H1 (cell line): ENCODE data around the gene SCAF1. TPM values are rescaled to one million over a fixed set of nuclear protein-coding genes. Genes with fewer than 3 reads are reported as not detected.

ENCODE experiments used
- CTCF ChIA-PET: fragments of 300-600 bp; sonication (Branson Sonifier 250); formaldehyde crosslinking; loops from one replicate; lab custom pipeline; 2021; ENCODE audit not compliant: partially characterized antibody; lab: Charles Lee
- POLR2A ChIA-PET: fragments of 300-600 bp; sonication (Branson Sonifier 250); formaldehyde crosslinking; loops from one replicate; lab custom pipeline; 2021; ENCODE audit warnings: inconsistent platforms; ENCODE audit not compliant: partially characterized antibody; lab: Charles Lee
- DNase-seq, 2 experiments: peaks; one replicate each; pipeline versions ENCODE4 v3.0.0 to v3.0.0-alpha.2; 2010 to 2022; ENCODE audit warnings: low spot score in 2 of 2, low read depth in 1 of 2, mixed read lengths in 1 of 2
- FAIRE-seq: peaks from 2 replicates; lab custom pipeline; 2011; peaks lifted over from hg19 to GRCh38; lab: Jason Lieb, UNC
- H2AFZ ChIP-seq: 2 replicates; pipeline ENCODE4 v1.8.1; 2012; ENCODE audit warnings: low read length, inconsistent platforms
- H2AK5ac ChIP-seq: 2 replicates; pipeline ENCODE4 v1.6.1; 2013; ENCODE audit warnings: low read depth, low read length
- H2BK120ac ChIP-seq: replicated peaks from 2 replicates; pipeline ENCODE3; 2013; ENCODE audit warnings: low read depth, low read length, inconsistent platforms
- H2BK12ac ChIP-seq: 2 replicates; pipeline ENCODE4 v1.6.1; 2013; ENCODE audit warnings: low read depth, low read length
- H2BK15ac ChIP-seq: 2 replicates; pipeline ENCODE4 v1.6.1; 2013; ENCODE audit warnings: low read length
- H2BK20ac ChIP-seq: 2 replicates; pipeline ENCODE4 v1.6.1; 2013; ENCODE audit warnings: low read length
- H2BK5ac ChIP-seq: 2 replicates; pipeline ENCODE4 v1.6.1; 2013; ENCODE audit warnings: low read depth, low read length
- H3K14ac ChIP-seq: 2 replicates; pipeline ENCODE4 v1.6.1; 2013; ENCODE audit warnings: inconsistent platforms; ENCODE audit not compliant: insufficient read length
- H3K18ac ChIP-seq: 2 replicates; pipeline ENCODE4 v1.6.1; 2013; ENCODE audit warnings: low read length; ENCODE audit errors: extremely low read depth
- H3K23ac ChIP-seq: 2 replicates; pipeline ENCODE4 v1.6.1; 2013; ENCODE audit warnings: inconsistent platforms; ENCODE audit not compliant: insufficient read length
- H3K23me2 ChIP-seq: 2 replicates; pipeline ENCODE4 v1.6.1; 2013; ENCODE audit warnings: low read depth, low read length
- H3K27ac ChIP-seq: 2 replicates; pipeline ENCODE4 v1.6.1; 2011; ENCODE audit warnings: low read depth, low read length, inconsistent platforms
- H3K27me3 ChIP-seq, 4 experiments: replicated peaks in 1 of 4; 1 replicate in 1 of 4; 2 replicates in 3 of 4; pipeline versions ENCODE4 v1.6.1 to v1.8.1; 2011 to 2013; ENCODE audit warnings: low read length in 3 of 4, mild to moderate bottlenecking in 3 of 4, inconsistent platforms in 2 of 4, mixed read lengths in 2 of 4, moderate library complexity in 1 of 4; ENCODE audit not compliant: control insufficient read depth in 3 of 4, insufficient read depth in 3 of 4; ENCODE audit errors: extremely low read depth in 1 of 4
- H3K36me3 ChIP-seq, 4 experiments: 2 replicates each; pipeline versions ENCODE4 v1.6.1 to v1.8.1; 2011 to 2013; ENCODE audit warnings: mild to moderate bottlenecking in 4 of 4, low read length in 3 of 4, moderate library complexity in 2 of 4, control low read depth in 1 of 4, inconsistent platforms in 1 of 4; ENCODE audit not compliant: insufficient read depth in 4 of 4, control insufficient read depth in 2 of 4
- H3K4ac ChIP-seq: replicated peaks from 2 replicates; pipeline ENCODE3; 2013; ENCODE audit warnings: low read length, low read depth, mixed read lengths, inconsistent platforms; ENCODE audit not compliant: insufficient read length
- H3K4me1 ChIP-seq, 4 experiments: replicated peaks in 1 of 4; 1 replicate in 1 of 4; 2 replicates in 3 of 4; pipeline versions ENCODE4 v1.6.1 to v1.8.1; 2011 to 2013; ENCODE audit warnings: low read length in 3 of 4, inconsistent platforms in 2 of 4, mixed read lengths in 1 of 4; ENCODE audit not compliant: insufficient read depth in 4 of 4, control insufficient read depth in 3 of 4
- H3K4me2 ChIP-seq, 2 experiments: 2 replicates each; pipeline versions ENCODE4 v1.6.1 to v1.8.1; 2011 to 2013; ENCODE audit warnings: low read depth in 2 of 2, low read length in 2 of 2, control low read depth in 1 of 2, inconsistent platforms in 1 of 2, mild to moderate bottlenecking in 1 of 2; ENCODE audit not compliant: insufficient read depth in 1 of 2
- H3K4me3 ChIP-seq, 4 experiments: fragments of 200-600, 300-600 bp in 1 of 4; sonication (generic), shearing (Covaris generic), sonication (Bioruptor Twin) in 1 of 4; 2 replicates each; pipeline versions ENCODE4 v1.5.1 to v1.8.1; 2011 to 2016; ENCODE audit warnings: low read length in 4 of 4, low read depth in 3 of 4, control low read depth in 2 of 4, inconsistent platforms in 2 of 4, mild to moderate bottlenecking in 2 of 4, mixed read lengths in 1 of 4, moderate library complexity in 1 of 4; ENCODE audit not compliant: insufficient read depth in 2 of 4; ENCODE audit errors: extremely low read depth in 1 of 4
- H3K56ac ChIP-seq: replicated peaks from 2 replicates; pipeline ENCODE3; 2013; ENCODE audit warnings: low read depth, mild to moderate bottlenecking, mixed read lengths, low read length, inconsistent platforms; ENCODE audit not compliant: insufficient read length
- H3K79me1 ChIP-seq: 2 replicates; pipeline ENCODE4 v1.6.1; 2013; ENCODE audit warnings: low read depth, low read length, control low read depth
- H3K79me2 ChIP-seq, 2 experiments: 2 replicates each; pipeline versions ENCODE4 v1.6.1 to v1.8.1; 2012 to 2013; ENCODE audit warnings: low read length in 2 of 2, mild to moderate bottlenecking in 2 of 2, inconsistent platforms in 1 of 2; ENCODE audit not compliant: insufficient read depth in 2 of 2, control insufficient read depth in 1 of 2
- H3K9ac ChIP-seq, 4 experiments: replicated peaks in 1 of 4; 1 replicate in 1 of 4; 2 replicates in 3 of 4; pipeline versions ENCODE4 v1.6.1 to v1.8.1; 2011 to 2013; ENCODE audit warnings: low read depth in 3 of 4, low read length in 3 of 4, control low read depth in 2 of 4, mild to moderate bottlenecking in 2 of 4, moderate library complexity in 2 of 4, inconsistent platforms in 1 of 4; ENCODE audit errors: extremely low read depth in 1 of 4
- H3K9me3 ChIP-seq, 2 experiments: 2 replicates each; pipeline versions ENCODE4 v1.6.1 to v1.8.1; 2012 to 2013; ENCODE audit warnings: mild to moderate bottlenecking in 2 of 2, moderate library complexity in 2 of 2, control low read depth in 1 of 2, inconsistent platforms in 1 of 2, low read depth in 1 of 2, low read length in 1 of 2, mixed read lengths in 1 of 2; ENCODE audit not compliant: insufficient read depth in 2 of 2
- H4K20me1 ChIP-seq, 2 experiments: replicated peaks in 1 of 2; 2 replicates each; pipeline versions ENCODE3 to v1.8.1; 2011 to 2013; ENCODE audit warnings: inconsistent platforms in 2 of 2, low read length in 2 of 2, mild to moderate bottlenecking in 1 of 2; ENCODE audit not compliant: insufficient read depth in 2 of 2, control insufficient read depth in 1 of 2
- H4K5ac ChIP-seq: 2 replicates; pipeline ENCODE4 v1.6.1; 2013; ENCODE audit warnings: low read length, low read depth, mixed read lengths, inconsistent platforms; ENCODE audit not compliant: insufficient read length
- H4K8ac ChIP-seq: 2 replicates; pipeline ENCODE4 v1.8.0; 2013; ENCODE audit warnings: mild to moderate bottlenecking, moderate library complexity, low read length, inconsistent platforms; ENCODE audit not compliant: insufficient read depth; ENCODE audit errors: extremely low read depth
- H4K91ac ChIP-seq: replicated peaks from 2 replicates; pipeline ENCODE3; 2013; ENCODE audit warnings: low read length, mixed read lengths, inconsistent platforms; ENCODE audit not compliant: insufficient read length
- CBX8 ChIP-seq: fragments of 300-800, 300-1000 bp; sonication (generic); IDR thresholded peaks from 2 replicates; pipeline ENCODE4 v1.7.1; 2016; ENCODE audit warnings: low read depth, low read length, borderline replicate concordance
- CHD1 ChIP-seq: IDR thresholded peaks from 2 replicates; pipeline ENCODE4 v1.6.1; 2012; ENCODE audit warnings: low read depth, low read length, improper control_type of control experiment
- EZH2 ChIP-seq: fragments of 200-600 bp; sonication (generic); IDR thresholded peaks from 2 replicates; pipeline ENCODE4 v1.7.1; 2012; ENCODE audit warnings: low read depth, mild to moderate bottlenecking, moderate library complexity, low read length, inconsistent platforms; ENCODE audit not compliant: severe bottlenecking
- GABPA ChIP-seq: IDR thresholded peaks from 2 replicates; pipeline ENCODE4 v1.6.1; 2011; ENCODE audit warnings: mild to moderate bottlenecking, low read length, moderate library complexity, borderline replicate concordance; ENCODE audit not compliant: insufficient read depth
- JUN ChIP-seq: IDR thresholded peaks from 2 replicates; pipeline ENCODE4 v1.6.1; 2011; ENCODE audit warnings: low read depth, mild to moderate bottlenecking, improper control_type of control experiment, low read length
- POLR2A ChIP-seq, 2 experiments: IDR thresholded peaks; 1 replicate in 1 of 2; 2 replicates in 1 of 2; pipeline ENCODE4 v1.6.1; 2011; ENCODE audit warnings: low read depth in 2 of 2, low read length in 2 of 2, mild to moderate bottlenecking in 2 of 2; ENCODE audit errors: control extremely low read depth in 1 of 2
- RBBP5 ChIP-seq: IDR thresholded peaks from 2 replicates; pipeline ENCODE4 v1.7.1; 2012; ENCODE audit warnings: low read depth, mild to moderate bottlenecking, inconsistent platforms, low read length, moderate library complexity, borderline replicate concordance
- RXRA ChIP-seq: IDR thresholded peaks from 2 replicates; pipeline ENCODE4 v1.6.1; 2011; ENCODE audit warnings: low read depth, mild to moderate bottlenecking, low read length, moderate library complexity; ENCODE audit not compliant: insufficient read depth
- TEAD4 ChIP-seq: IDR thresholded peaks from 2 replicates; pipeline ENCODE4 v1.6.1; 2012; ENCODE audit warnings: low read depth, low read length, inconsistent platforms, mixed read lengths
- USF2 ChIP-seq: IDR thresholded peaks from 2 replicates; pipeline ENCODE4 v1.6.1; 2011; ENCODE audit warnings: low read length, improper control_type of control experiment
- YY1 ChIP-seq: IDR thresholded peaks from 2 replicates; pipeline ENCODE4 v1.6.1; 2011; ENCODE audit warnings: low read depth, mild to moderate bottlenecking, low read length
- WGBS, 2 experiments: shearing (Covaris generic) in 1 of 2; methylation state at CpG; one replicate each; pipeline versions ENCODE4 v1.1.6 to v1.1.7; 2013 to 2015; ENCODE audit warnings: low lambda C conversion rate in 2 of 2, mixed read lengths in 2 of 2, inconsistent platforms in 1 of 2, low coverage in 1 of 2, missing lambda C conversion rate in 1 of 2; ENCODE audit not compliant: insufficient replicate concordance in 2 of 2, insufficient coverage in 1 of 2, insufficient read length in 1 of 2; ENCODE audit errors: extremely low coverage in 1 of 2, missing lambda C conversion rate in 1 of 2; 5-methylcytosine and 5-hydroxymethylcytosine counted together
- polyA plus RNA-seq, 7 experiments: library from polyadenylated mRNA; depleted of rRNA in 3 of 7; stranded (reverse) in 5 of 7; unstranded in 2 of 7; fragments of >200 nt in 5 of 7; fragments of 200-250 nt in 2 of 7; gene quantifications; 1 replicate in 5 of 7; 2 replicates in 1 of 7; 4 replicates in 1 of 7; pipeline versions ENCODE4 v1.2.1 to v1.2.3, GENCODE V29; 2011 to 2013; ENCODE audit warnings: missing spikeins in 2 of 7, mixed read lengths in 2 of 7
- total RNA-seq: library from RNA; stranded (reverse); fragmentation: NEBNext Ultra II Directional; extraction: Animal tissue kit (Norgen Biotek cat#: 25700); gene quantifications from 2 replicates; pipeline ENCODE4 v1.2.1, GENCODE V29; 2021
- TF ChIP-seq, protein P1 (sequence below): IDR thresholded peaks from 2 replicates; pipeline ENCODE4 v1.6.1; 2011; ENCODE audit warnings: low read depth, mild to moderate bottlenecking, low read length; ENCODE audit not compliant: insufficient read depth

Gene SCAF1
- total and polyA plus RNA-seq, 2 of the 8 experiments (the other 6 are each of a cell fraction or from before 2014, with no cell fraction given): 9.7 to 81.7 TPM

DNA sequence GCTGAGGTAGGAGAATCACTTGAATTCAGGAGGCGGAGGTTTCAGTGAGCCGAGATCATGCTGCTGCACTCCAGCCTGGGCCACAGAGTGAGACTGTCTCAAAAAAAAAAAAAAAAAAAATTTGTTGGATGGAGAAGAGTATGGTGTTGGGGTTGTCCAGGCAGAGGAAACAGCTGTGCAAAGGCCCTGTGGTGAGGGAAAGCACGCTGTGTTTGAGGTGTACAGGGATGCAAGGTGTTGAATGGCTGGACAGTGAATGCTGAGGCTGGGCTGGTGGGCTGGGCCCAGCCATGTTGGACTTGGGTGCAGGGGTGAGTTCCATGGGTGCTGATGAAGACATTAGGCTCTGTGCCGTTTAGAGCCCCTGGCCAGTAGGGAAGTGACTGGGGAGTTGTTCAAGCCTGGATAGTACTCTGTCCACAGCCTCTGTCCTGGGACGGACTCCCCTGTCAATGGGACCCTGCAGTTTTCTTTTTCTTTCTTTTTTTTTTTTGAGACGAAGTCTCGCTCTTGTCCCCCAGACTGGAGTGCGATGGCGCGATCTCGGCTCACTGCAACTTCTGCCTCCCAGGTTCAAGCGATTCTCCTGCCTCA, 32.4 kb upstream of the SCAF1 start:
- H4K8ac ChIP-seq: no peak overlapping the region
- H2BK15ac ChIP-seq: no peak overlapping the region
- CTCF ChIA-PET: interaction anchor here (0.6 to 1.3 kb wide), 7 partner anchors 9 to 60 kb away, joined by 3 to 4 read pairs (median 3); no protein-coding TSS in a partner anchor
- POLR2A ChIA-PET: interaction anchor here (2.9 to 50.7 kb wide), 4 partner anchors 8 to 80 kb away, joined by 8 to 840 read pairs (median 426); partner anchors contain the start of genes ADM5, NOSIP, PRR12 and PRRG2
- no peak overlapping the region for H2AK5ac ChIP-seq
- H3K23me2 ChIP-seq: no peaks in the 10 kb centered on the region
- no peak overlapping the region for H3K9ac ChIP-seq
- no peak overlapping the region for H2AFZ ChIP-seq
- H2BK5ac ChIP-seq: no peak overlapping the region
- no peaks in the 10 kb centered on the region for H3K4me1 ChIP-seq
- no peak overlapping the region for H2BK120ac ChIP-seq
- H3K27ac ChIP-seq: no peak overlapping the region
- H3K23ac ChIP-seq: no peak overlapping the region
- peaks cover 7 to 58% (median 25%) of the 10 kb centered on the region in 4 experiments; a peak in 7 of 8 replicates for H3K36me3 ChIP-seq
- peaks cover 16 to 18% of the 10 kb centered on the region in 2 experiments for H4K20me1 ChIP-seq
- H3K4ac ChIP-seq: no peak overlapping the region
- DNase-seq (no peak), FAIRE-seq (no peak)
- no peak overlapping the region for H3K4me3 ChIP-seq
- peaks cover 10% of the 10 kb centered on the region for H3K79me1 ChIP-seq
- no peak overlapping the region for H3K18ac ChIP-seq
- H3K4me2 ChIP-seq: no peak overlapping the region
- no peak overlapping the region for H3K14ac ChIP-seq
- no peak overlapping the region for H2BK20ac ChIP-seq
- H4K91ac ChIP-seq: no peak overlapping the region
- H3K27me3 ChIP-seq: no peaks in the 10 kb centered on the region
- WGBS, 2 experiments: 94% methylated on average over 5 of the region's 12 CpGs; no CpG with 5 or more reads in 1 of the 2 experiments
- no peak overlapping the region for H2BK12ac ChIP-seq
- no peak overlapping the region for H4K5ac ChIP-seq
- H3K56ac ChIP-seq: no peak overlapping the region
- peaks cover 0 to 77% of the 10 kb centered on the region in 2 experiments; a peak in 2 of 4 replicates for H3K79me2 ChIP-seq
- no peaks in the 10 kb centered on the region for H3K9me3 ChIP-seq
- TF ChIP-seq TEAD4: no peak
- TF ChIP-seq USF2: no peak
- TF ChIP-seq EZH2: no peak
- no peak for TF ChIP-seq JUN
- no peak for TF ChIP-seq RXRA
- no peak for TF ChIP-seq GABPA
- TF ChIP-seq RBBP5: no peak
- TF ChIP-seq POLR2A (IDR thresholded peaks at IDR 0.05; ENCODE audit: control extremely low read depth in 1 of 2, low read depth in 2 of 2, low read length in 2 of 2): no peak
- no peak for TF ChIP-seq CHD1
- TF ChIP-seq, protein P1, sequence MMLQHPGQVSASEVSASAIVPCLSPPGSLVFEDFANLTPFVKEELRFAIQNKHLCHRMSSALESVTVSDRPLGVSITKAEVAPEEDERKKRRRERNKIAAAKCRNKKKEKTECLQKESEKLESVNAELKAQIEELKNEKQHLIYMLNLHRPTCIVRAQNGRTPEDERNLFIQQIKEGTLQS: no peak
- TF ChIP-seq CBX8: no peak
- TF ChIP-seq YY1: no peak
